Esophagus squamous epithelium (tissue), 4 donors: ENCODE results near the gene WSCD2.

ENCODE experiments used
- CTCF ChIP-seq, 6 experiments: fragments of 450-650 bp in 4 of 6; fragments of 200-600 bp in 2 of 6; sonication (generic) in 2 of 6; IDR thresholded peaks; one replicate each; pipeline ENCODE4 v1.5.1; 2016 to 2019; ENCODE audit warnings: antibody characterized with exemption in 6 of 6, mild to moderate bottlenecking in 4 of 6, moderate library complexity in 4 of 6
- POLR2A ChIP-seq, 4 donors: fragments of 450-650 bp; IDR thresholded peaks; one replicate each; pipeline ENCODE4 v1.6.1; 2017; ENCODE audit warnings: antibody characterized with exemption in 4 of 4, mild to moderate bottlenecking in 4 of 4, moderate library complexity in 3 of 4

GRCh38 chr12:108134744-108135143, 5.7 kb downstream of the WSCD2 start:
- TF ChIP-seq CTCF (IDR thresholded peaks at IDR 0.05) (no peak), POLR2A (IDR thresholded peaks at IDR 0.05) (no peak)
